HG03354 (cell line): Measurements from ENCODE around the gene AP1M1.
"Not testable (repeated sequence)": the region's sequence is repeated elsewhere in the genome, so short reads cannot be mapped to it uniquely, and the experiment has no call there.

Experiments
- ATAC-seq: cut with Tn5 transposase; IDR thresholded peaks from one replicate; pipeline ENCODE4 v1.9.1; 2021; ENCODE audit warnings: mild to moderate bottlenecking; ENCODE audit not compliant: unreplicated experiment, poor library complexity, severe bottlenecking

AP1M1 gene

DNA sequence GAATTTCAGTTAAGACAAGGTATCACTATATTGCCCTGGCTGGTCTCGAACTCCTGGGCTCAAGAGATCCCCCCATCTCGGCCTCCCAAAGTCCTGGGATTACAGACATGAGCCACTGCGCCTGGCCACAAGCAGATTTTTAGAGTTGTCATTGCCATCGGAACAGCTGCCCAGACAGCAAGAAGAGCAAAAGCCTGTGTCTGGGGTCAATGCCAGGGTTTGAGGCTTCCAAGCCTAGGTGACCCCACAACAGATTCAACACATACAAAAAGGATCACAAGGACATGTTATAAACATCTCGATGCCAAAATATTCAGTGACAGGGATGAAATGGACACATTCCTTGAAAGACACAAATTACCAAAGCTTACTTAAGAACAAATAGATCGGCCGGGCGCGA, 86.8 kb downstream of the AP1M1 start:
- no peak for ATAC-seq

DNA sequence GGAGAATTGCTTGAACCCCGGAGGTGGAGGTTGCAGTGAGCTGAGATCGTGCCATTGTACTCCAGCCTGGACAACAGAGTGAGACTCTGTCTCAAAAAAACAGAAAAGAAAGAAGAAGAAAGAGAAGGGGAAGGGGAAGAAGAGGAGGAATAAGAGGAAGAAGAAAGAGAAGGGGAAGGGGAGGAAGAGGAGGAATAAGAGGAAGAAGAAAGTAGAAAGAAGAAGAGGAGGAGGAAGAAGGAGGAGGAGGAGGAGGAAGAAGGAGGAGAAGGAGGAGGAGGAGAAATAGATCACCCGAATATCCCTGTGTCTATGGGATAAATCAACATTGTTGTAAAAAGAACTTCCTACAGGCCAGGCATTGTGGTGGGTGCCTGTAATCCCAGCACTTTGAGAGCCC, 87.4 kb downstream of the AP1M1 start:
- not testable (repeated sequence) for ATAC-seq

DNA sequence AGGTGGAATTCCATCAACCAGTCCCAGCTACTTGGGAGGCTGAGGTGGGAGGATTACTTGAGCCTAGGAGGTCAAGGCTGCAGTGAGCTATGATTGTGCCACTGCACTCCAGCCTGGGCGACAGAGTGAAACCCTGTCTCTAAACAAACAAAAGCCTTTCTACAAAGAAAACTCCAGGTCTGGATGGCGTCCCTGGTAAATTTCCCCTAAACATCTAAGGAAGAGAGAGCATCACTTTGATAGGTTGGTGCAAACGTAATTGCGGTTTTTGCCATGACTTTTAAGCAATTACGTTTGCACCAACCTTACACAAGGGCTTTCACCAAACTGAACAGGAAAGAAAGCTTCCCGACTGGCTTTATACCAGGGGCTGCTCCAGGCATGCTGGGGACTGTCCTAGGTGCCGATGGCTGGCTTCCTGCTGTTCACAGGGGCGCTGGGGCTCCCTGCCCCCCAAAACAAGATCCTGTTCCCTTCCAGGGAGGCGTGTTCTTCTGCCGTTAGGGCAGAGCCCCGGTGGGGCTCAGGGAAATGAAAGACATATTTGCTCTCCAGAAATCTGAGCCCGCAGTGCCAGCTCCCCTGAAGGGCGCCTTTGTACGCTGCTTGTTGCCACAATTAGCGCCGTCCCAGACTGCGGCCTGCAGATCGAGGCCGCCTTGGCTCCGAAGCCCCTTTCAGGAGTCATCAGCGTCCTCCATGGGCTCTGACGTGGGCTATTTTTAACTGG, 88.2 kb downstream of the AP1M1 start:
- ATAC-seq = no peak

DNA sequence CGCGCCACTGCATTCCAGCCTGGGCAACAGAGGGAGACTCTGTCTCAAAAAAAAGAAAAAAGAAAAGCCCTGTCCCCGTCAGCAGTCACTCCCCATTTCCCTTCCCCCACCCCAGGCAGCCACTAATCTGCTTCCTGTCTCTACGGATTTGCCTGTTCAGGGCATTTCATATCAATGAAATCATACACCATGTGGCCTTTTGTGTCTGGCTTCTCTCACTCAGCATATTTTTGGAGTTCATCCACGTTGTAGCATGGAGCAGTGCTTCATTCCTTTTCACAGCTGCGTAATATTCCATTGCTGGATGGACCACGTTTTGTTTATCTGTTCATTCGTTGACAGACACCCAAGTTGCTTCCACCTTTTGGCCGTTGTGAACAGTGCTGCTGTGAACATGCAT, 90.8 kb downstream of the AP1M1 start:
- no peak for ATAC-seq

DNA sequence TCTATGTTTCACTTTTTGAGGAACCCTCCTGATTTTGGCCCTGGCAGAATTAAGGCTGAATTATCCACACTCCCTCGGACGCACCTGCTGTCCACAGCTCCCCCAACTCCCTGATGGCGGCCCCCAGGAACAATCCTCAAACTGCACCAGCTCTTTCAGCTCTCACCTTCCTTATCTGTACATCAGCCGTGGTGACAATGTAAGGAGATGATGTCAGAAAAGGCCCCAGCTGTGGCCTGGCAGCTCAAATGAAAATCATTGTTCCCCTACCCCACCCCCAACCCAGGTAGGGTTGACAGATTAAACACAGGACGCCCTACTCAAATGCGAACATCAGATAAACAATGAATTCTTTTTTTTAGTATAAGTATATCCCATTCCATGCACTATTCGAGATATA, 91.9 kb downstream of the AP1M1 start:
- ATAC-seq = no peak

DNA sequence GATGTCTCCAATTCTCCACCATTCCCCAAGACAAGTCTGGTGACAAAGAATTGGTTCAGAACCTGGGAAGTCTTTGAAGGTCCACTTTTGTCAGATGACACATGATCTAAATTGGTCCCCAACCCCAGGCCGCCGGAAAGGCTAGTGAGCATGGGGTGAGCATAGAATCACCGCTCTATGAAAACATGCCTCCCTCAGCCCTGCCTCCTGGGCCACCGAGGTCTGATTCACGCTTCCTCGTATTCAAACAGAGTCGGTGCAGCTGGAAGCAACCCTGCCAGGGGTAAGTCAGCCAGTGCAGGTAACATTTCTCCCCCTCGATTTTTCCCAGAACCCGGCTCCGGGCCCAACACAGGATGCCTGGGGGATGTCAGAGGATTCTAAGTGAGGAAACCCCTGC, 93.0 kb downstream of the AP1M1 start:
- no peak for ATAC-seq

DNA sequence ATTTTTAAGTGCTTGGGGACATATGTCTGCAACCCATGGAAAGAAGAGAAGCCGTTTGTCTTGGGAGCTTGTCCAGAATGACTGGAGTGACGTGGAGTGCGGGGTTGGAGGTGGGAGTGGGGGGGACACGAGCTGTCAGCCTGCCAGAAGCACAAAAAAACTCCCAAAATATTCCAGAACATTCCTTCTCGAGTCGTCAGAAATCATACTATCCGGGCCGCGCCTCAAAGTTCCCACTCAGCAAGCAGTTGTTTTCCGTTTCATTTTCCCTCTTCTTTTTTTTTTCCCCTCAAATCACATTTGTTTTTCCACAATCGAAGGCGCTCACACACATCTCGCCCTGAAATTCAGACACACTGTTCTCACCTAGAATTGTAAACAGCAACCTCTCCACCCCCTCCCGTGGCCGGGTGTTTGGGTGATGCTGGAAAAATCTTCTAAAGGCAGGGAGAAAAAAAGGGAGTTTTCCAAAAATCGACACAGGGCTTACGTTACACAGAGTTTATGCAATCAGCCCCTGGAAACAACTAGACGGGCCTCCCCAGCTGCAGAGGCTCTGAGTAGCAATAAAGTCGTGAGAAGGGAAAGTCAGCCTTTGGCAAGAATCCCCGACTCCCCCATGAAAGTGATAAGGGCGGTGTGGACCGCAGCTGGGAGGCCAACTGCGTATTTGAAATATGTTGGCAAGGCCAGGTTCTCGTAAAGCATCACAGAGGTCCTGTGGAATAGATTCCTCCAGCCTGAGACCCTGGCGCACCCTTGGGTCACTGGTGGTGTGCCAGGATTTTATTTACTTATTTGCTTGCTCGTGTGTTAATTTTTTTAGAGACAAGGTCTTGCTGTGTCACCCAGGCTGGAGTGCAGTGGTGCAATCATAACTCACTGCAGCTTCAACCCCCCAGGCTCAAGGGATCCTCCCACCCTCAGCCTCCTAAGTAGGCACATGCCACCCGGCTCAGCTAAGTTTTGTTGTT, 95.7 kb downstream of the AP1M1 start:
- ATAC-seq = no peak

DNA sequence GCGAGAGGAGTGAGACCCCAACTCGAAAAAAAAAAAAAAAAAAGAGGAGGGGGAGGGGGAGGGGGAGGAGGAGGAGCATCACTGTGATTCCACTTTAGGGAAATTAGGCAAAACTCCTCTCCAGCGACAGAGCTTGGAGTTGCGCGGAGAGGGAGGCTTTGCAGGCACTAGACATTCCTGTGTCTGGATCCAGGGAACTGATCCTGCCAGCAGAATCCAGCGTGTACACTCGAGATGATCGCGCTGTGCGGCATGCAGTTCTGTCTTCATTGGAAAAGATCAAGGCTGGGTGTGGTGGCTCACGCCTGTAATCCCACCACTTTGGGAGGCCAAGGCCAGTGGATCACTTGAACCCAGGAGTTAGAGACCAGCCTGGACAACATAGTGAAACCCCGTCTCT, 97.3 kb downstream of the AP1M1 start:
- no peak for ATAC-seq
